ENCODE results near the gene PLAC9. TPM values are rescaled to one million over a fixed set of nuclear protein-coding genes. Genes with fewer than 3 reads are reported as not detected.
"Not testable (repeated sequence)": the region's sequence is repeated elsewhere in the genome, so short reads cannot be mapped to it uniquely, and the experiment has no call there.

Gene PLAC9
- polyA plus RNA-seq, 1 experiment, result 19.3 TPM

DNA sequence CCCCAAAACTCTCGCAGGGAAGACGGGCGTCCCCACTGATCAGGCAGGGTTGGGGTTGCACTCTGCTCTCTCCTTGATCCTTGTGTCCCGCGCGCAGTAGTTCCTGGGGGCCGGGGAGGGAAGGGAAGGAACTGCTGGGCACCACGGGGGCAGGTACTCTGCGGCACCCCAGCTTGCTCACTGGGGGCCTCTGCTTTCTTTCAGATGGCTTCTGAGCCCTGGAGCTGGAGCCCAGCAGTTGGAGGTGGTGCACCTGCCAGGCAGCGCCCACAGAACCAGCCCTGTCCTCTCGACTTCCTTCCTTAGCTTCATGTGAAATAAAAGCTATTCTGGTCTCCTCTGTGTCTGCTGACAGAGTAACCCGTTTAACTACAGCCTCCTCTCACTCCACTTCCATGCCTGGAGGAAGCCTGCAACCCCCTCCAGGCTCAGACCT, 12.2 kb downstream of the PLAC9 start:
- Histone ChIP-seq H3K4me3 (ENCODE audit: low read depth, low read length) (no peak overlapping the region), H3K27me3 (ENCODE audit: control insufficient read depth, insufficient read depth, low read length) (no peaks in the 10 kb centered on the region), H3K36me3 (ENCODE audit: control insufficient read depth, insufficient read depth, low read length) (peaks cover 1% of the 10 kb centered on the region; the same call in 1 of the 2 replicates)
- ChIA-PET CTCF (interaction anchor here (1.1 to 3.9 kb wide), 10 partner anchors 9 to 117 kb away, joined by 3 to 49 read pairs (median 7); no protein-coding TSS in a partner anchor), POLR2A (no interaction called here)
- no peak for DNase-seq (ENCODE audit: low read depth)
- TF ChIP-seq, protein P1, sequence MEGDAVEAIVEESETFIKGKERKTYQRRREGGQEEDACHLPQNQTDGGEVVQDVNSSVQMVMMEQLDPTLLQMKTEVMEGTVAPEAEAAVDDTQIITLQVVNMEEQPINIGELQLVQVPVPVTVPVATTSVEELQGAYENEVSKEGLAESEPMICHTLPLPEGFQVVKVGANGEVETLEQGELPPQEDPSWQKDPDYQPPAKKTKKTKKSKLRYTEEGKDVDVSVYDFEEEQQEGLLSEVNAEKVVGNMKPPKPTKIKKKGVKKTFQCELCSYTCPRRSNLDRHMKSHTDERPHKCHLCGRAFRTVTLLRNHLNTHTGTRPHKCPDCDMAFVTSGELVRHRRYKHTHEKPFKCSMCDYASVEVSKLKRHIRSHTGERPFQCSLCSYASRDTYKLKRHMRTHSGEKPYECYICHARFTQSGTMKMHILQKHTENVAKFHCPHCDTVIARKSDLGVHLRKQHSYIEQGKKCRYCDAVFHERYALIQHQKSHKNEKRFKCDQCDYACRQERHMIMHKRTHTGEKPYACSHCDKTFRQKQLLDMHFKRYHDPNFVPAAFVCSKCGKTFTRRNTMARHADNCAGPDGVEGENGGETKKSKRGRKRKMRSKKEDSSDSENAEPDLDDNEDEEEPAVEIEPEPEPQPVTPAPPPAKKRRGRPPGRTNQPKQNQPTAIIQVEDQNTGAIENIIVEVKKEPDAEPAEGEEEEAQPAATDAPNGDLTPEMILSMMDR (IDR thresholded peaks at IDR 0.05; ENCODE audit: insufficient read depth, low read depth, low read length), result no peak

- H3K27me3 ChIP-seq (ENCODE audit: control insufficient read depth, insufficient read depth, low read length); DNase-seq (ENCODE audit: low read depth); H3K36me3 ChIP-seq (ENCODE audit: control insufficient read depth, insufficient read depth, low read length); H3K4me3 ChIP-seq (ENCODE audit: low read depth, low read length); POLR2A ChIA-PET: not testable (repeated sequence)
- CTCF ChIA-PET, result interaction anchor here (0.8 to 3.9 kb wide), 3 partner anchors 72 to 77 kb away, joined by 3 to 49 read pairs (median 7); no protein-coding TSS in a partner anchor
Observed at GRCh38 chr10:80145406-80146308, 13.1 kb downstream of the PLAC9 start.

GRCh38 chr10:80146918-80147317, 14.4 kb downstream of the PLAC9 start:
- no peak for DNase-seq (ENCODE audit: low read depth)
- Histone ChIP-seq H3K36me3 (ENCODE audit: control insufficient read depth, insufficient read depth, low read length) (peaks cover 10% of the 10 kb centered on the region), H3K4me3 (ENCODE audit: low read depth, low read length) (no peak overlapping the region), H3K27me3 (ENCODE audit: control insufficient read depth, insufficient read depth, low read length) (no peaks in the 10 kb centered on the region)
- POLR2A ChIA-PET, result no interaction called here
- CTCF ChIA-PET, result interaction anchor here (1.4 to 1.5 kb wide), 2 partner anchors 14 to 74 kb away, joined by 4 to 5 read pairs; no protein-coding TSS in a partner anchor
- TF ChIP-seq, protein P1 (IDR thresholded peaks at IDR 0.05; ENCODE audit: insufficient read depth, low read depth, low read length), result no peak

DNA sequence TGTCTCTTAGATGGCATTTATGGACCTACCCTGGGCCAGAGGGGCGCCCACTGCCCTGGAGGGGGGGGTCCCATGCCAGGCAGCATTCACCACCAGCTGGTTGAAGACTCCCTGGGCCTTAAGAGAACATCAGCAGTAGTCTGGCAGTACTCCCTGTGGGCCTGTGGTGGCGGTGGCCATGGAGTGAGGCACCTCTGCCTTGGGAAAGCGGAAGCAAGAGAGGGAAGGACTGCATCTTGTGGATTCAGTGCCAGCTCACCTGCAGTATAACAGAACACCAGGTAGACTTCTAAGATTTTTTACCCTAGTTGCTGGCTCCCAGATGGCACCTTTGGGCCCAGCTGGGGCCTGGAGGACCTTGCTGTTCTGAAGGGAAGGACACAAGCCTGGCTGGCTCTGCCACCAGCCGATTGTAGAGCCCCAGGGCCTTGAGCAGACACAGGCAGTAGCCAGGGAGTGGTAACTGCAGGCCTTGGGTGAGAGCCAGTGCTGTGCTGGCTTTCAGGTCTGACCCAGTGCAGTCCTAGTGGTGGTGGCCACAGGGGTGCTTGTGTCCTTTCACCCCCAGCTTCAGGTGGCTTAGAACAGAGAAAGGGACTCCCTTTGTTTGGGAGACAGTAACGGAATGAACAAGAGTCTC, 15.8 kb downstream of the PLAC9 start:
- Histone ChIP-seq H3K4me3 (ENCODE audit: low read depth, low read length) (no peak overlapping the region), H3K36me3 (ENCODE audit: control insufficient read depth, insufficient read depth, low read length) (peaks cover 19% of the 10 kb centered on the region), H3K27me3 (ENCODE audit: control insufficient read depth, insufficient read depth, low read length) (no peaks in the 10 kb centered on the region)
- ChIA-PET POLR2A (no interaction called here), CTCF (no interaction called here)
- DNase-seq (ENCODE audit: low read depth), result no peak
- TF ChIP-seq, protein P1 (IDR thresholded peaks at IDR 0.05; ENCODE audit: insufficient read depth, low read depth, low read length), result no peak

GRCh38 chr10:80149123-80149522, 16.6 kb downstream of the PLAC9 start:
- TF ChIP-seq, protein P1 (IDR thresholded peaks at IDR 0.05; ENCODE audit: insufficient read depth, low read depth, low read length), result no peak
- no peak for DNase-seq (ENCODE audit: low read depth)
- peaks cover 23% of the 10 kb centered on the region for H3K36me3 ChIP-seq (ENCODE audit: control insufficient read depth, insufficient read depth, low read length)
- H3K27me3 ChIP-seq (ENCODE audit: control insufficient read depth, insufficient read depth, low read length), result no peaks in the 10 kb centered on the region
- H3K4me3 ChIP-seq (ENCODE audit: low read depth, low read length), result no peak overlapping the region
- POLR2A ChIA-PET, result no interaction called here
- CTCF ChIA-PET, result no interaction called here

Measured in BJ (cell line).